NCI-H2227 treated with DMSO at 0.1 percent for 48 hours (cell line): ENCODE data around the gene CRADD.
"Not testable (repeated sequence)": the region's sequence is repeated elsewhere in the genome, so short reads cannot be mapped to it uniquely, and the experiment has no call there.

Experiments
- DNase-seq: peaks from one replicate; lab custom pipeline; 2025; lab: John Stamatoyannopoulos, UW

The CRADD gene

GRCh38 chr12:93737457-93738198 lies 60.5 kb downstream of the CRADD start:
- peak; percentile 82 for DNase-seq

DNA sequence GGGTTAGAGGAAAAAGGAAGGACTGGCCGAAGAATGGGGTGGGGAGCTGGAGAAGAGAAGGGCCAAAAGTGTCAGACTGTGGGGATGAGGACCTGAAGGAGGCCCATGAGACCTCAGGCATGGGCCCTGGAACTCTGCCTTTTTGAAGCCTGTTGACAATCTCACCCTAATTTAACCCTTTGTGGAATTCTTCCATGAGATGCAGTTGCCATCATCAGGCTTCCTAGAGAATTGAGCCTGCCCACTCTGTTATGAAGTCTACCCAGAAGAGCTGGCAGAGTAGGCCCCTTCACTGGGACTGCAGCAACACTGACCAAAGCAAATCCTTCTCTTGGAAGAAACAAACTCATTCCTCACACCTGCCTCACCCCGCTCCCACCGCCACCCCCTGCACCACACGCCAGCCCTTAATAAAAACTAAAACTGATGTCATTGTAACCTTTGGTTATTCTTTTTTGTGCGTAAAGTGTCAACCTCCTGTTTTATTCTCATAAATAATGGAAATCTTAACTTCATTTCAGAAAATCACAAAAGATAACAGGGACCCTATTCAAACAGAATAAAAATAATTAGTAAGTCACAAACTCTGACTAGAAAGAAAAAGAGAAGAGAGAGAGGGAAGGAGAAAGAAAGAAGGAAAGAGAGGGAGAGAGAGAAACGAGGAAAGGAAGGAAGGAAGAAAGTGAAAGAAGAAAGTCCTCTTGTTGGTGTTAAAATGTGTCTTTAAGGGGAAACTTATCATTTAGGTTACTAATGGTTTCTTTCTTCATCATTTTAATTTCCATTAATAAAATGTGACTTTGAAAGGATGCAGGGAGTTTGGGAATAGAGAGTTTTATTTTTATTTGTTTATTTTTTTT lies 61.3 kb downstream of the CRADD start:
- peak; percentile 36 for DNase-seq

- DNase-seq, result peak; percentile 91
Observed at GRCh38 chr12:93740751-93741150, 63.6 kb downstream of the CRADD start.

GRCh38 chr12:93741659-93742109 lies 64.5 kb downstream of the CRADD start:
- DNase-seq, result peak; percentile 83

DNA sequence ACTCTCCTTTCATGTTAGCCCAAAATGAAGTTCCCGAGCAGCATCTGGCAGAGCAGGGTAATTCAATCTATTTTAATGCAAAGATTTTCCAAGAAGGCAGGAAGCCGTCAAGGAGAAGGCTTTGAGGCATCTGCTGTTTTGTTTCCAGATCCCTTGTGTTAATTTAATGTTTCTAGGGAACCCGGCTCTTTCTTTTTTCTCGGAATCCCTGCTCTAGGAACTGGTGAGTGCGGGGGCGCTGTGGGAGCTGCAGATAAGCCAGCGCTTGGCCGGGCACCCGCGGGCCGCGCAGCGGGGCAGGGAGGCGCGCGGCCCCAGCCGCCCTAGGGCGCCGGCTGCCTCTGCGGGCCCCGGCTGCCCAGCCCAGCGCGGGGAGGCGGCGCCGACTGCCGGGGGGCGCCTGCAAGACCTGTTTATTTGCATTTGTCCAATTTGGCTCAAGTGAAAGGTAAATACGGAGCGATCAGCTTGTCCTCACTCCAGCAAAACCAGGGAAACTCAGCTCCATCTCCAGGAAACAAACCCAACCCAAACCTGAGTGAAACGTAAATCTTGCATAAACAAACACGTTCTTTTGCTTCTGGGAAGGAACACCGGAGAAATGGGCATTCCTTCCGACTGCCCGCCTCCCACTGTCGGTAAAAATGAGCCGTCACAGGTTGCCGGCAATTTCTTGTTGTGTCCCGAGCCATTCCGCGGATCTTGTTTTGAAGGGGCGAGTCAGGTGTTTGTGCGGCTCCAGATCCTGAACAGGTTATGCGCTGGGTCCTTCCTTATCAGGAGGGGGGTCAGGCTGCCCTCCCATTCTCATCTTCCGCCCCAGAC lies 65.1 kb downstream of the CRADD start:
- peak; percentile 83 for DNase-seq

GRCh38 chr12:93743229-93743998 lies 66.2 kb downstream of the CRADD start:
- peak; percentile 72 for DNase-seq

DNA sequence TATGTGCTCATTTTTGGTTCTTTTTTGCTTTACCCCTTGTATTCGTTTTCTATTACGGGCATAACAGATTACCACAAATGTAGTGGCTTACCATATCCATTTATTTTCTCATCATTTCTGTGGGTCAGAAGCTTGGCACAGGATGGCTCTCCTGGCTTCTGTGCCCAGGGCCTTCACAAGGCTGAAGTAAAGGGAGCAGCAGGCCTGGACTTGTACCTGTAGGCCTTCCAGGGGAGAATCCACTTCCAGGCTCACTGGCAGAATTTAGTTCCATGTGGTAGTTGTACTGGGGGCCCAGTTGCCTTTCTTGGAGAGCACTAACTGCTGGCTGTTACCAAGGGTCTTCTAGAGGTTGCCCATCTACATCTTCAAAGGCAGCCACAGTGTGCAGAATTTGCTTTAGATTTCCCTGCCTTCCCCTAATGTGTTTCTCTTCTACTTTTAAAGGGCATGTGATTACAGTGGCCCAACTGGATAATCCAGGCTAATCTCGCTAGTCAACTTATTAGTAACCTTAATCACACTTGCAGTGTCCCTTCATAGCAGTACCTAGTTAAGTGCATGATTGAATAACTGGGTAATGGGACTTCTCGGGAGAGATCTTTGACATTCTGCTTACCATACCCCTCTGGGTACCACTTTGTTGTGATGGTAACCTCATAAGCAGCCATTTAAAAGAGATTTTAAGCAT lies 67.0 kb downstream of the CRADD start:
- DNase-seq, result peak; percentile 61

DNA sequence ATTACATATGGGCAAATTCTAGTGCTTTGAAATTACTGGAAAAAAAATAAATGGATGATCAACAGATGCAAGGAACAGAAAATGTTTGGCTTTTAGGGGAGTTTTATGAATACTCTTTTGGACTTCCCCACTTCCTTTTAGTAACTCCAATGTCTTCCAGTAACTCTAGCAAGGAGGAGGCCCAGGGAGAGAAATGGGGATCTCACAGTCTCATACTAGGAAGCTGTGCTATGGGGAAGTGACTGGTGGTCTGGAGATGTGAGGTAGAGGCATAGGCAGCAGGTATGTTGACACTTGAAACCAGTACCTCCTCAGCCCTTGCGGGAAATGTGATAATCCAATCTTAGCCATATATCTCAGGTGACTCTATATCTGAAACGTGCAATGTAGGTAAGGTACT lies 68.1 kb downstream of the CRADD start:
- DNase-seq, result no peak

DNA sequence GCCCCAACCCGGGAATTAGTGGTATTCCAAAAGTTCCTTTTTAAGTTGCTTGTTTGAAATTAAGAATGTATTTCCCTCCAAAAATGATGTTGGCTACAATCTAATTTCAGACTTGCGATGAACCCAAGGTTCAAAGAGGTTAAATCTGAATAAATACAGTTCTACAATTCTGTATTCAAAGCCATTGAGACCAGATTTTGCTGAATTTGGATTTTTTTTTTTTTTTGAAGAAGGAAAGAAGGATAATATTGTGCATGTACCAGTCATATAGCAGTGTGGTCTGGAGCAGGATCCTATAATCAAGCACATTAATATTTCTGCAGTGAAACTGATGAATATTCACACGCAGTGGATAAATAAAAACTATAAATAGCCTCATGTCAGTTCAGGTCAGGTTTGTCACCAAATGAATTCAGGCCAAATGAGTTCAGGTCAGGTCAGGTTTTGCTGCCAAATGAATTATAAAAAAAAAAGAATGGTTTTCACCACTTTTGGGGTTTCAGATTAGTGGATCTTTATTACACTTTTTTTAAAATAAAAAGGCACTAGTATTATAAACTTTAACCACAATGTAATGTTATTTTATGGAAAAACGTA lies 69.5 kb downstream of the CRADD start:
- DNase-seq, result no peak

GRCh38 chr12:93748672-93749383 lies 71.7 kb downstream of the CRADD start:
- DNase-seq, result no peak

DNA sequence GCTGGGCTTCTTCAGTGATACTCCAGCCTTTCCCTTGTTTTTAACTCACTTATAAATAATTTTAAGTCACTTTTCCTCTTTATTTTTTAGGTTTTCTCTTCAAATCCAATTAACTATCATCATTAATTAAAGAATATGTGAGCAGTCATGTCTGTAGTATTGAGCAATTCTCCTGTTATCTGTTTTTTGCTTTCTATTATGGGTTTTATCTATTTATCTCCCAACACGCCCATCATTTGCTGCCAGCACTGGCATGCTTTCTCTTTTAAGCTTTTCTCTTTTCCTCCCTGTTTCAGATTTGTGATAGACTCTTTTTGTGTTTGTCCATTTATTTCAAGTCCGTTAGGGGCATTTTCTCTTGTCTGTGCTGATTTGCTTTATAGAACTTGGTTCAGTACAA lies 72.3 kb downstream of the CRADD start:
- no peak for DNase-seq

GRCh38 chr12:93750056-93750455 lies 72.9 kb downstream of the CRADD start:
- no peak for DNase-seq

GRCh38 chr12:93751864-93752610 lies 74.9 kb downstream of the CRADD start:
- no peak for DNase-seq

- DNase-seq, result no peak
Observed at GRCh38 chr12:93753285-93753684, 76.1 kb downstream of the CRADD start.

- DNase-seq, result no peak
Observed at GRCh38 chr12:93753838-93754429, 76.8 kb downstream of the CRADD start.

DNA sequence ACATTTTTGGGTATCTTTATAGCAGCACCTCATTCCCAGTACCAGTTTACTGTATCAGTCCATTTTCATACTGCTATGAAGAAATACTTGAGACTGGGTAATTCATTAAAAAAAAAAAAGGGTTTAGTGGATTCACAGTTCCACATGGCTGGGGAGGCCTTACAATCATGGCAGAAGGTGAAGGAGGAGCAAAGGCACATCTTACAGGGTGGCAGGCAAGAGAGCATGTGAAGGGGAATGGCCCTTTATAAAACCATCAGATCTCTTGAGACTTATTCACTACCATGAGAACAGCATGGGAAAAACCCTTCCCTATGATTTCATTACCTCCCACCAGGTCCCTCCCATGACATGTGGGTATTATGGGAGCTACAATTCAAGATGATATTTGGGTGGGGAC lies 77.7 kb downstream of the CRADD start:
- not testable (repeated sequence) for DNase-seq

DNA sequence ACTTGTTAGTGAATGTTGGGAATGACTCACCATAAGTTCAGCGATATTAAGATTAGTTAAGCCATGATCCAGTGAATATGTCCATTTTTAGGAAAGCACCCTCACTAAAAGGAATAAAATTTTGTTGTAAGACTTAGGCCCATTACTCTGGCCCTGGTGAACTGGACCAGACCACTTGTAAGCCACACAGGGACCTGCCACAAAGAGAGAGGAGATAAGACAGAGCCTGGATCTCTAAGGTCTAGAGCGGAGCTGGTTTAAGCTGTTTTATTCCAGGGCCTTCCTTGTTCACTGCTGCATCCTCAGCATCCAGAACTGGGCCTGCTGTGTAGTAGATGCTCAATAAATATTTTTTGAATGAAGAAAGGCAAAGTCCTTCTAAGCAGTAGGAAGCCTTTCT lies 79.1 kb downstream of the CRADD start:
- no peak for DNase-seq

DNA sequence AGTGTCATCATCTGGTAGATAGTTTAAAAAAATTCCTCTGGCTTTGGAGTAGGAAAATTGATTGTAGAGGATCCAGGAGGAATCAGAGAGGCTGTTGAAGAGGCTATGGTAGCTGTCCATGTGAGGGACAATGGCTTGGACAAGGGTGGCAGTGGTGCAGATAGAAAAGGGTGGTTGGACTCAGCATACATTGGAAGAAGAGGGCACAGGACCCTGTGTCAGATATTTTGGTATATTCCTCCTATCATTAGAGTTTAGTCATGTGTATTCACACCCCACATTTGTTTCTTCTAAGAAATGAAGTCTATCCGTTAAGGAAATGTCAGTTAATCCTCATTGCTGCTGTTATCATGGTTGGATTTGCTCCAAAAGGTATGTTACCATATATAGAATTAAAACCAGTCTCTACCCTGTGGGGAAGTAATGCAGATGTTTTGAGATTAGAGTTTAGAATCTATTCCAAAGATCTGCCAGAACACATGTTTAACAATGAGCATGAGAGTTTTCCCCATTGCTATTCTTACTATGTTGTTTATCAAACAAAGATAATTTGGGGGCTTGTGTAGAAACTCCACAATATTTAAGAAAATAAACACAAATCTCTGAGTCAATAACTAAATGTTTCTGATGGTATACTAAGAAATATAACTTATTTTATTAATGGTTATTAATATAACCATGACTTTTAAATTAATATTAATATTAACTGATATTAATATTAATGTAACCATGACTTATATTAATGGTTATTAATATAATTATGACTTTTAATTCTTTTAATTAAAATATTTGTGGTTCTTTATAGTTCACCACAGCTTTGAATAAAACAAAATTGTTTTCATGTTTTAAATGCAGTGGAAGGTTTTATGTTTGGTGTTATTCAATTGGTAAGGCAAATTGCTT lies 80.9 kb downstream of the CRADD start:
- DNase-seq, result no peak
